ENCODE data around the gene PEF1.

The PEF1 gene

GRCh38 chr1:31581821-31582810 is 62.6 kb downstream of the PEF1 start:
- peak; percentile 28 for DNase-seq

- DNase-seq = no peak
Observed at GRCh38 chr1:31580891-31581603, 63.6 kb downstream of the PEF1 start.

GRCh38 chr1:31580513-31580870 is 64.2 kb downstream of the PEF1 start:
- DNase-seq = no peak

All from activated effector memory CD4-positive, alpha-beta T cell treated with anti-CD3 and anti-CD28 coated beads, Interleukin-2, amount 50 U/mL, for 16 hours (primary cell).